NCI-H1048 (cell line): ENCODE results near the gene IGBP1.
"Not testable (repeated sequence)": the region's sequence is repeated elsewhere in the genome, so short reads cannot be mapped to it uniquely, and the experiment has no call there.

Experiments used
- DNase-seq: peaks from one replicate; lab custom pipeline; 2025; lab: John Stamatoyannopoulos, UW

IGBP1 gene

DNA sequence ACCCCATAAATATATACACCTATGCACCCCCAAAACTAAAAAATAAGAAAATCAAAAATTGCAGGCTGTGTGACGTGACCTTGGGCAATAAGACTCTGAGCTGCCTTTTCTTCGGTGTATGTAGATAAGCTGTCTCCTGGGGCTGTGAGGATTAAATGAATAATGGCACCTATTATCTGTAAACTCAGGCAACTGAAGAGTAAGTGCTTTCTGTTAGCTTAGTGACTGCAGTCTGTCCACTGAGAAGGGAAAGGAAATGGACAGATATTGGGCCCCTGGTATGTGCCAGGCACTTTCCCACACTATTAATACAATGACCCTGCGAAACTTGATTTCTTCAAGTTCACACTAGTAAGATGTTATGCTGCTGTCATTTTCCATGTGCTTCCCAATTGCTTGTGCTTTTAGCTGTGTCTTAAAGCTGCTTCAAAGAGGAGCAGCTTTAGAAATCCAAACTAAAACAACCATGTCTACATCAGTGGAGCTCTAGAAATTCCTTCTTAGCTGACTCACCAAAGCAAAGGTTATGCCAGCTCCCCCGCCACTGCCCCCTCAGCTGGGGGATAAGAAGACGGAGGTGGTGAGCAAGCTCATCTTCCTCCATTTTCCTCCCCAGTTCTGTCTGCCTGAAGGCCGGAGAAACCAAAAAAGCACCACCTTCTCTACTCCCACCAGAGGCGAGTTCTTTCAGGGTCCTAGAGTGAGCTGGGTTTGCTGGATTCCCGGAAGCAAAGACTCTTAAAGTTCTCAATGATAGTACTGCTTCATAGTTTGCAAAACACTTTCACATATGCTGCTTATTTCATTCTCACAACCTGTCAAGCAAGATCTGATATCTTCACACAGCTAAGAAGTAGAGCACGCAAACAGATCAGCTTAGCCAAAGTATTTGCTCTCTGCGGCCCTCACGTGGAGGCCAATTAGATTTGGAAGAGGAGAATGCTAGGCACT lies 35.3 kb downstream of the IGBP1 start:
- DNase-seq, result no peak

DNA sequence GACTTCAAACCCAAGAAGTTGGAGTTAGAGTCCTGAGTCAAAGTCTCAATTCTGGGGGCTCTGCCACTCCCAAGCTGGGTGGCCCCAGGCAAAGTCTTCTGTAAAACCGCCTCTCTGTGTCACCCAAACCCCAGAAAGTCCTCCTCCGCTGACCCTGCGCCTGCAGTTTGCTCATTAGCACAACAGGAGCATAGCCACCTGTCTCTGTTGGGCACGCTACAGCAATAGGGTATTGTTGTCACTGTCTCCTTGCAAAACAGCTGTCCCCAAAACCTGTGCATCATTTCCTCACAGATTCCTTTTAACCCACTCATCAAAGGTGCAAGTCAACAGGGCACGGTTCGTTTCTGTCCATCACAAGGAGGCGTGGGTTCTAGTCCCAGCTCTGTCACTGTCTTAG lies 36.0 kb downstream of the IGBP1 start:
- DNase-seq, result no peak

DNA sequence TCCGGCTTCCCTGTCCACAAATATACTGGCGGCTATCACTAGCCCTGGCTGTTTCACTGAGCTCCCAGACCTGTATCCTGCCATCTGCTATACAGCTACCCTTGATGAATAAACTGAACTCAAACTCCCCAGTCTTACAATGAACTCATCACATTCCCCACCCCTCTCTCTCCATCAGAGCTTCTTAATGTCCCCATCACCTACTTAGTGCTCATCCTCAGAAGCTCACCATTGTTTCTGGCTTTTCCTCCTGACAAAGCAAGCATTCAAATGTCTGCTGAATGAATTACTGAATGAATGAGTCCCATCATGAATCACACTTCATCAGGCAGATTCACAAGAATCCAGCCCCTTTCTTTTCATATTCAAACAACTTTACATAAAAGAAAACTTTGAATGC lies 38.4 kb downstream of the IGBP1 start:
- DNase-seq, result no peak

DNA sequence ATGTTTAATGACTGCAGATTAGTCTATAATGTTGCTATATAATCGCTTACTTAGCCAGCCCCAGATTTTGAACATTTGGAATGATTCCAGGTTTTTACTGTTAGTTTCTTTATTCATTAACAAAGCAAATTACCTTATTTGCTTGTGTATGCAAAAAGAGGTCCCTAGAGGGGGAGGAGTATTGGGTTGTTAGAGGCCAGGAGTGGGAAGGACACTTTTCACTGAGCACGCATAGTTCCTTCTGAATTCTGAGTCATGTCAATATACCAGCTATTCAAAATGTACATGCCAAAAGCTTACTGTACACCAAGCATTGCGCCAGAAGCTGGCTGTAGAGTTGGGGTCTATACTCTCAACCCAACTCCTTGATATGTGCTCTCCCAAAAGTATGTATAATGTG lies 39.0 kb downstream of the IGBP1 start:
- DNase-seq, result peak; percentile 26

DNA sequence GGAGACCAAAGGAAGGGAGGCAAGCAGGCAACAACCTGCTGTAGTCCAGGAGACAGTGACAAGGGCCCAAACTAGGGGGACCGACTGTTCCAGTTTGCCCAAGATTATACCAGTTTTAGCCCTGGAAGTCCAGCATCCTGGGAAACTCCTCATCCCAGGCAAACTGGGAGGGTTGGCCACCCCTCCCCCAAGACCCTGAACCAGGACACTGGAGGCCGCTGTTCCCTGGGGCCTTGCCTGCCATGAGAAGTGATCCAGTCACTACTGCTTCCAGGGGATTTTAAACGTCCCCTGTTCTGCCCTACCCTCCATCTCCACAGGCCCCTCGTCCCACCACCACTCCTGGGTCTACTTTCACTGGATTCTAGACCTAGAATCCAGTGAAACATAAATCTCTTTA lies 39.7 kb downstream of the IGBP1 start:
- DNase-seq, result no peak

DNA sequence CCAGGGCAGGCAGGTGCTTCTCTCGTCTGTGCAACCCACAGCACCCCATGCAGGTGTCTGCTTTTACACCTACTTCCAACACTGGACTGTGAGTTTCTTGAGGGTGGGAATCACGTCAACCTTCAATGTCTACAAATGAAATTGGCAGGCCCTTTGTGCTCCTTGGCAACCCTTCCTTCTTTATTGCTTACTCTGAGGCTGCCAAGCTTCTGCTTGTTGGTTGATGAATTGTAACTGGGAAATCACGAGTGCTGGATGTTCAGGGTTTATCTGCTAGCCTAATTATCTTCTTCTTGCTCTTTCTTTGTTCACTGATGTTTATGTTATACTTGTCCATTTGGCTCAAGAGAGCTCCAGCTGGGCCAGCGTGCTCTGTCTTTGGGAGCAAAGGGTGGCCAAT lies 41.5 kb downstream of the IGBP1 start:
- no peak for DNase-seq

DNA sequence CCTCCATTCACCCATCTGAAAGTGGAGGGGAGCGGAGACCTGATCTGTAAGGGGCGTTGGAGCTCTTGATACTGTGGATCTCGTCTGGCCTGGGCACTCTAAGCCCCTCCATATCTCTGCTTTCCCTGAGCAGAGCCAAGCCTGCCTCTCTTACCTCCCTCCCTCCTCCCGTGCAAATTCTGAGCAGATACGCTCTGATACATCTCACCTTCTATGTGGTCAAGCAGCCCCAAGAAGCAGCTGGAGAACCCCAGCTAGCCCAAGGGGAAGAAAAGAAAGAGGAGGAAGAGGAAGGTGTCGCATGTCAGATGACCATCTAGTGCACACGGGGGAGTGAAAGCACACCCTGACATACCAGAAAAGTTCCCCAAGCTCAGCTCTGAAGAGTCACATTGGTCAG lies 42.1 kb downstream of the IGBP1 start:
- no peak for DNase-seq

DNA sequence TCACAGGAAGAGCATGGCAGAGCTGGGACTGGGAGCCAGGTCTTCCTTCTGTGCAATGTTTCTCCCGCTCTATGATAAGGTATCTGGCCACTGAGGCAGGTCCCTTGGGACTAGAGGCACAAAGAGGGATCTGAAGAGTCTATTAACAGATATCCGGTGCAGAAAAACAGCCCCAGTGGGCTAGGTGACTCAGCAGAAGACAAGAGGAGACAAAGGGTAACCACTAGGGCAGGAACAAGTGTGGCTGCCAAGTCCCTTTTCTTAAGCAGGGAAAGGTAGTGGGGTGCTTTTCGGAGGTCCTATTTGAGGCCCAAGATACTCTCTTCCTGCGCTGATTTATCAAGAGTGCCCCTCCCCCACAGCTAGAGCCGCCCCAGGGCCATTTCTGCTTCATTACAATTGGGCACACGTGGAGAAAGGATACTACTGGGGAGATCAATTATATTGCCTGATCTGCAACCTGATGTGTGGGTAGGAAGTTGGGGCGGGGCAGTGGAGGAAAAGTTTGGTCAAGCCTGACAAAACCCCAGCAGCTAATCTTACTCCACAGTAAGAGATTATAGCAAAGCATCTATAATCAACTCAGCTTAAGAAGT lies 43.8 kb downstream of the IGBP1 start, which contains the start of gene DGAT2L6:
Gene DGAT2L6, plus strand, starts transcription at position 546 of the 596 bp plus-strand sequence. CDS start 100 bp downstream, outside the sequence.
- no peak for DNase-seq

DNA sequence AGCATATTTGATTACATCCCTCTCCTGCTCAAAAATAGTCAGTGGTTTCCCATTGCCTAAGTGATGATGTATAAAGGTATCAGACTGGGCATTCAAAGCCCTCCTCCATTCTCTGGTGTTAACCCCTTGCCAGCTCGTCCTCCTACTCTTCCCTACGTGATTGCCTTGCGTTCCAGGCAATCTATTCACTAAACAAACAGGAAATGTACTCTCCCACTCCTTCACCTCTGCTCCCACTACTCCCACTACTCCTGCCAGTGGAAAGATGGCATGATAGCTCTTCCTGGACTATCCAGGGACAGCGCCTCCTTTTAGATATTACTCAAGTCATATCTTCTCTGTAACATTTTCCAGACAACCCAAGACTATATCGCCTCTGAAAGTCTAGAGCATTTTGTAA lies 49.8 kb downstream of the IGBP1 start:
- DNase-seq, result no peak

DNA sequence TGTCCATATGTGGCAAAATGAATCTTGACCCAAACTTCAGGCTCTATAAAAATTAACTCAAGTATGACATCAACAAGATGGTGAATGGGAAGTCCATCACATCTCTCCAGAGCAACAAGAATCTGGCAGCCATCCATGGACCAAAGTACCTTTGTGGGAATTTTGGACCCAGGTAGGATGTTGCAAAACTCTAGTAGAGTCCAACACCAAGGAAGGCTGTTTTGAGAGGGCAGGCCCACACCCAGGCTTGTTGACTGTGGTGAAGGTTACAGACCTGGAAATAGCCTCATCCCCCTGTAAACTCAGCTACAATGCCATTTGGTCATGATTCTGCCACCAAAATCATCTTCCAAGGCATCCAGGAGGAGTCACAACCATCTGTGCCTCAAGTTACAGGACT lies 57.0 kb downstream of the IGBP1 start:
- DNase-seq, result no peak

DNA sequence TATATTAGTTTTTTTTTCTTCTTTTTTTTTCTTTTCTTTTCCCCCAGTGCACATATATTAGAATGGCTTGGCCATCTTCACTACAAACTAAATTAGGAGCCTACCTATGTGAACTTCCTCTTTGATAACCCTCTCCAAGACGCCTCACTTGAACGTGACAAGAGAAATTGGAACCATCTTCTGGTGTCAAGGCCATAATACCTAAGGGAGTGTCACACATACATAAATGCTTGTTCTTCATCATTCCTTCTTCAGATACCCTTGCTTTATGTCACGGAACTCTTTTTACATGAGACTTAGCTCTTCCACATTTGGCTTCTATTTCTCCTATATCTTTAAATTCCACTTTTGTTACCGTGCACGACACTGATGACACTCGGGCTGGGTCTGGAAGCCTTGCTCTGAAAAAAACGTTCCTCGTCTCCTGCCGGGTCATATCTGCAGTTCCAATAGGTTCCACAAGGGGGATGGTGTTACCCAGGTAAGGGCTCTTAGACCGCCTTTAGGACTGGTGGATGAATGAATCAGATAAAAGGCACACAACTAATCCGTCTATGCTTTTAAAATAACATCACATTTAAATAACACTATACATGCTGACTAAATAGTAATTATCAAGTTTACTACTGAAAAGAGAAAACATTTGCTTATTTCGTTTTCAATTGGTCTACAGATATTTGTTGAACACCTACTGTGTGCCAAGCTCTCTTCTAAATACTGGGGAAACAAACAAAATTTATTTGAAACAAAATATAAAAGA lies 63.9 kb downstream of the IGBP1 start:
- no peak for DNase-seq

DNA sequence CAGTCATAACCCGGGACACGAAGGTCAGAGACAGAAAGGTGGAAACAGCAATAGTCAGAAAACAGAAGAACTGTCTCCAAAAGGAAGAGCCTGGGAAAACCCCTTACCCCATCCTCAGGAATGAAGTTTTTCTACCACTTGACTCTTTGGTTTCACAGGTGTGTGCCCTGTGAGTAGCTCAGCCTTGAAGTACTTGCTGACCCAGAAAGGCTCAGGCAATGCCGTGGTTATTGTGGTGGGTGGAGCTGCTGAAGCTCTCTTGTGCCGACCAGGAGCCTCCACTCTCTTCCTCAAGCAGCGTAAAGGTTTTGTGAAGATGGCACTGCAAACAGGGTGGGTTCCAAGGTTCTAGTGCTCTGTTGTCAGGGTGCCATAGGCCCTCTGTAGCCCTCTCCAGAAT lies 68.5 kb downstream of the IGBP1 start:
- no peak for DNase-seq

DNA sequence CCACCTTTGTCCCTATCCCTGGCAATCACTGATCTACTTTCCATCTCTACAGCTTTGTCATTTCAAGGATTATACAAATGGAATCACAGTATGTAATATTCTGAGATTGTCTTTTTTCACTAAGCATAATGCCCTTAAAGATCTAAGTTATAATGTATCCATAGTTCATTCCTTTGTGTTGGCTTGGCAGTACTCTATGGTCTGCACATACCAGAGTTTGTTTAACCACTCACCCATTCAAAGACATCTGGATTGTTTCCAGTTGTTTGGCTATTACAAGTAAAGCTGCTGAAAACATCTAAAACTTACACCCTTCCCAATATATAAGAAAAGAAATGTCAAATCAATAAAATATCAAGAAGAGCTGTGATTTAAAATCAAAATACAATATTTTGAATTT lies 75.2 kb downstream of the IGBP1 start:
- no peak for DNase-seq

DNA sequence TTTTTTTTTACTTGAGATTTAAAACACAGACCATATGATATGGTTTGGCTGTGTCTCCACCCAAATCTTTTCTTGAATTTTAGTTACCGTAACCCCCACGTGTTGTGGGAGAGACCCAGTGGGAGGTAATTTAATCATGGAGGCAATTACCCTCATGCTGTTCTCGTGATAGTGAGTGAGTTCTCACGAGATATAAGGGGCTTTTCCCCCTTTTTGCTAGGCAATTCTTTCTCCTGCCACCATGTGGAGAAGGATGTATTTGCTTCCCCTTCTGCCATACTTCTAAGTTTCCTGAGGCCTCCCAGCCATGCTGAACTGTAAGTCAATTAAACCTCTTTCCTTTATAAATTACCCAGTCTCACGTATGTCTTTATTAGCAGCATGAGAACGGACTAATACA lies 76.3 kb downstream of the IGBP1 start:
- DNase-seq, result not testable (repeated sequence)
